Daoy (cell line): ENCODE measurements around the gene GDAP1L1. TPM values are rescaled to one million over a fixed set of nuclear protein-coding genes. Genes with fewer than 3 reads are reported as not detected.
A peak's percentile ranks its signal among the peaks of the same experiment; 100 is the strongest.
"Not testable (repeated sequence)": the region's sequence is repeated elsewhere in the genome, so short reads cannot be mapped to it uniquely, and the experiment has no call there.

ENCODE experiments used
- DNase-seq: peaks from one replicate; pipeline ENCODE4 v3.0.0-alpha.2; 2015; ENCODE audit warnings: low read depth
- total RNA-seq: library from RNA; depleted of rRNA; stranded (reverse); fragments of >200 nt; shearing (Covaris generic); gene quantifications from 2 replicates; pipeline ENCODE4 v1.2.3, GENCODE V29; 2014

GDAP1L1 gene
- total RNA-seq, 1 experiment from 2014 or later: 0.29 TPM

GRCh38 chr20:44254073-44254472 lies 7.0 kb downstream of the GDAP1L1 start:
- no peak for DNase-seq

- DNase-seq: no peak
These were observed 8.8 kb downstream of the GDAP1L1 start for GRCh38 chr20:44255942-44256341.

- no peak for DNase-seq
These were observed 9.9 kb downstream of the GDAP1L1 start for GRCh38 chr20:44256961-44257360.

GRCh38 chr20:44258226-44258890 lies 11.2 kb downstream of the GDAP1L1 start:
- DNase-seq: no peak

- no peak for DNase-seq
These were observed 17.2 kb downstream of the GDAP1L1 start for GRCh38 chr20:44264287-44264686.

GRCh38 chr20:44268802-44269201 lies 21.7 kb downstream of the GDAP1L1 start:
- DNase-seq: no peak

GRCh38 chr20:44271915-44272663 lies 25.0 kb downstream of the GDAP1L1 start:
- no peak for DNase-seq

GRCh38 chr20:44273231-44274215 lies 26.4 kb downstream of the GDAP1L1 start:
- no peak for DNase-seq

GRCh38 chr20:44274303-44275017 lies 27.4 kb downstream of the GDAP1L1 start:
- no peak for DNase-seq

GRCh38 chr20:44279228-44279627 lies 32.1 kb downstream of the GDAP1L1 start:
- DNase-seq: peak; percentile 85

- no peak for DNase-seq
These were observed 33.3 kb downstream of the GDAP1L1 start for GRCh38 chr20:44280387-44280786.

- DNase-seq: no peak
These were observed 35.1 kb downstream of the GDAP1L1 start for GRCh38 chr20:44282192-44282591.

GRCh38 chr20:44284032-44284431 lies 36.9 kb downstream of the GDAP1L1 start:
- DNase-seq: peak; percentile 13

GRCh38 chr20:44287272-44288097 lies 40.4 kb downstream of the GDAP1L1 start:
- no peak for DNase-seq

GRCh38 chr20:44288252-44288651 lies 41.1 kb downstream of the GDAP1L1 start:
- DNase-seq: no peak

GRCh38 chr20:44291754-44292153 lies 44.6 kb downstream of the GDAP1L1 start:
- no peak for DNase-seq

- DNase-seq: no peak
These were observed 48.9 kb downstream of the GDAP1L1 start for GRCh38 chr20:44296011-44296410.

- DNase-seq: no peak
These were observed 50.6 kb downstream of the GDAP1L1 start for GRCh38 chr20:44297721-44298120.

GRCh38 chr20:44299011-44299535 lies 52.0 kb downstream of the GDAP1L1 start:
- not testable (repeated sequence) for DNase-seq

- no peak for DNase-seq
These were observed 54.2 kb downstream of the GDAP1L1 start for GRCh38 chr20:44301285-44301684.
